PC-3 (cell line): ENCODE results near the gene ARRDC3.

Source experiments
- CTCF ChIP-seq: fragments of 300-600 bp; sonication (generic); conservative IDR thresholded peaks from 2 replicates; pipeline ENCODE4 v1.5.1; 2017; ENCODE audit warnings: antibody characterized with exemption, low read depth, mild to moderate bottlenecking, low read length
- EZH2phosphoT487 ChIP-seq: fragments of 300-600 bp; sonication (generic); IDR thresholded peaks from 2 replicates; pipeline ENCODE4 v1.6.1; 2018; ENCODE audit warnings: mild to moderate bottlenecking, antibody characterized with exemption, low read length, borderline replicate concordance

GRCh38 chr5:91366551-91366950, 16.6 kb downstream of the ARRDC3 start:
- TF ChIP-seq CTCF (no peak), EZH2phosphoT487 (no peak)
